ENCODE data around the gene GNL1.

The GNL1 gene

DNA sequence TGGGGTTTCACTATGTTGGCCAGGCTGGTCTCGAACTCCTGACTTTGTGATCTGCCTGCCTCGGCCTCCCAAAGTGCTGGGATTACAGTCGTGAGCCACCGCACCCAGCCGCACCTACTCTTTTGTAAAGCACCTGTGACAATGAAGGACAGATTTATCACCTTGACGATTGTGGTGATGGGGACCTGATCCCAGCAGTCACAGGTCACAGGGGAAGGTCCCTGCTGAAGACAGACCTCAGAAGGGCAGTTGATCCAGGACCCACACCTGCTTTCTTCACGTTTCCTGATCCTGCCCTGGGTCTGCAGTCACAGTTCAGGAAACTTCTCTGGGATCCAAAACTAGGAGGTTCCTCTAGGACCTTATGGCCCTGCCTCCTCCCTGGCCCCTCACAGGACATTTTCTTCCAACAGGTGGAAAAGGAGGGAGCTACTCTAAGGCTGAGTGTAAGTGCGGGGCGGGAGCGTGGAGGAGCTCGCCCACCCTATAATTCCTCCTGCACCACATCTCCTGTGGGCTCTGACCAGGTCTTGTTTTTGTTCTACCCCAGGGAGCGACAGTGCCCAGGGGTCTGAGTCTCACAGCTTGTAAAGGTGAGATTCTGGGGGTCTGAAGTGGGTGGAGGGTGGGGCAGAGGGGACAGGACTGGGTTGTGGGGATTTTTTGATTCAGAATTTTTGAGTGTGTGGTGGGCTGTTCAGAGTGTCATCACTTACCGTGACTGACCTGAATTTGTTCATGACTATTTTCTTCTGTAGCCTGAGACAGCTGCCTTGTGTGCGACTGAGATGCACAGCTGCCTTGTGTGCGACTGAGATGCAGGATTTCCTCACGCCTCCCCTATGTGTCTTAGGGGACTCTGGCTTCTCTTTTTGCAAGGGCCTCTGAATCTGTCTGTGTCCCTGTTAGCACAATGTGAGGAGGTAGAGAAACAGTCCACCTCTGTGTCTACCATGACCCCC lies 64.0 kb downstream of the GNL1 start:
- no peak overlapping the region for H3K4me2 ChIP-seq (ENCODE audit: low read depth, low read length, poor library complexity, severe bottlenecking)
- no peaks in the 10 kb centered on the region for H3K27me3 ChIP-seq (ENCODE audit: low read length)
- peaks cover 7% of the 10 kb centered on the region; the same call in 1 of the 2 replicates for H4K20me1 ChIP-seq (ENCODE audit: low read depth, low read length)
- no peak overlapping the region for H3K9ac ChIP-seq (ENCODE audit: low read length)
- no peaks in the 10 kb centered on the region for H3K9me3 ChIP-seq (ENCODE audit: insufficient read depth, low read length)
- peaks cover 13% of the 10 kb centered on the region for H3K36me3 ChIP-seq (ENCODE audit: low read length)
- H3F3A ChIP-seq (ENCODE audit: insufficient read depth): peaks cover 24% of the 10 kb centered on the region
- H3K79me2 ChIP-seq (ENCODE audit: insufficient read depth, low read length): peaks cover 17% of the 10 kb centered on the region
- no peak for TF ChIP-seq EZH2phosphoT487 (conservative IDR thresholded peaks at IDR 0.05; ENCODE audit: low read length)
- TF ChIP-seq, protein P1, sequence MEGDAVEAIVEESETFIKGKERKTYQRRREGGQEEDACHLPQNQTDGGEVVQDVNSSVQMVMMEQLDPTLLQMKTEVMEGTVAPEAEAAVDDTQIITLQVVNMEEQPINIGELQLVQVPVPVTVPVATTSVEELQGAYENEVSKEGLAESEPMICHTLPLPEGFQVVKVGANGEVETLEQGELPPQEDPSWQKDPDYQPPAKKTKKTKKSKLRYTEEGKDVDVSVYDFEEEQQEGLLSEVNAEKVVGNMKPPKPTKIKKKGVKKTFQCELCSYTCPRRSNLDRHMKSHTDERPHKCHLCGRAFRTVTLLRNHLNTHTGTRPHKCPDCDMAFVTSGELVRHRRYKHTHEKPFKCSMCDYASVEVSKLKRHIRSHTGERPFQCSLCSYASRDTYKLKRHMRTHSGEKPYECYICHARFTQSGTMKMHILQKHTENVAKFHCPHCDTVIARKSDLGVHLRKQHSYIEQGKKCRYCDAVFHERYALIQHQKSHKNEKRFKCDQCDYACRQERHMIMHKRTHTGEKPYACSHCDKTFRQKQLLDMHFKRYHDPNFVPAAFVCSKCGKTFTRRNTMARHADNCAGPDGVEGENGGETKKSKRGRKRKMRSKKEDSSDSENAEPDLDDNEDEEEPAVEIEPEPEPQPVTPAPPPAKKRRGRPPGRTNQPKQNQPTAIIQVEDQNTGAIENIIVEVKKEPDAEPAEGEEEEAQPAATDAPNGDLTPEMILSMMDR (IDR thresholded peaks at IDR 0.05; ENCODE audit: insufficient read depth, low read length, poor library complexity, severe bottlenecking): no peak
- no peak overlapping the region for H2AFZ ChIP-seq (ENCODE audit: low read depth, low read length, severe bottlenecking)
- no peak overlapping the region for H3K4me3 ChIP-seq (ENCODE audit: insufficient read depth, low read length, poor library complexity, severe bottlenecking)
- H3K27ac ChIP-seq (ENCODE audit: low read depth, low read length): no peak overlapping the region
- H3K9me2 ChIP-seq (replicated peaks; ENCODE audit: insufficient read depth, low read length): no peaks in the 10 kb centered on the region

All from SU-DHL-6 (cell line).